Vagina (tissue), 2 donors: ENCODE measurements around the gene TRIM47. TPM values are rescaled to one million over a fixed set of nuclear protein-coding genes. Genes with fewer than 3 reads are reported as not detected.
"Not testable (repeated sequence)": the region's sequence is repeated elsewhere in the genome, so short reads cannot be mapped to it uniquely, and the experiment has no call there.

Source experiments
- DNase-seq, 2 donors: peaks; one replicate each; pipeline ENCODE4 v3.0.0-alpha.2; 2017; ENCODE audit errors: extremely low spot score in 2 of 2
- H3K27ac ChIP-seq: fragments of 200-600 bp; sonication (generic); one replicate; pipeline ENCODE4 v1.5.1; 2019
- H3K27me3 ChIP-seq: fragments of 200-600 bp; sonication (generic); one replicate; pipeline ENCODE4 v1.5.1; 2019
- H3K36me3 ChIP-seq, 2 donors: fragments of 200-600 bp; sonication (generic); one replicate each; pipeline ENCODE4 v1.5.1; 2017 to 2019
- H3K4me1 ChIP-seq: fragments of 200-600 bp; sonication (generic); one replicate; pipeline ENCODE4 v1.5.1; 2019
- H3K4me3 ChIP-seq, 2 donors: fragments of 200-600 bp; sonication (generic); 1 replicate in 1 of 2; 2 replicates in 1 of 2; pipeline ENCODE4 v1.5.1; 2016 to 2019
- H3K9me3 ChIP-seq: fragments of 200-600 bp; sonication (generic); one replicate; pipeline ENCODE4 v1.5.1; 2019
- POLR2A ChIP-seq, 2 donors: fragments of 450-650 bp; IDR thresholded peaks; one replicate each; pipeline ENCODE4 v1.6.1; 2017; ENCODE audit warnings: antibody characterized with exemption in 2 of 2, mild to moderate bottlenecking in 2 of 2, moderate library complexity in 2 of 2
- POLR2AphosphoS5 ChIP-seq, 2 donors: sonication (generic); formaldehyde crosslinking; IDR thresholded peaks; one replicate each; pipeline ENCODE4 v1.9.0; 2017; ENCODE audit warnings: antibody characterized with exemption in 2 of 2, mild to moderate bottlenecking in 2 of 2, low read depth in 1 of 2; ENCODE audit not compliant: insufficient read depth in 1 of 2
- intact Hi-C: fragments of 100-400 bp; cut with DNase I; formaldehyde crosslinking; loops from one replicate; pipeline ENCODE4 v1.15.1; 2023
- total RNA-seq: library from RNA; depleted of rRNA; stranded (reverse); fragments of >200 nt; gene quantifications from one replicate; pipeline ENCODE4 v1.2.3, GENCODE V29; 2016
- TF ChIP-seq, protein P1 (sequence below), 3 experiments: fragments of 450-650 bp in 2 of 3; fragments of 200-600 bp in 1 of 3; sonication (generic) in 1 of 3; IDR thresholded peaks; one replicate each; pipeline ENCODE4 v1.5.1; 2017 to 2019; ENCODE audit warnings: antibody characterized with exemption in 3 of 3, mild to moderate bottlenecking in 2 of 3, moderate library complexity in 2 of 3

The TRIM47 gene
- total RNA-seq, 1 donor from 2014 or later = 63.3 TPM

DNA sequence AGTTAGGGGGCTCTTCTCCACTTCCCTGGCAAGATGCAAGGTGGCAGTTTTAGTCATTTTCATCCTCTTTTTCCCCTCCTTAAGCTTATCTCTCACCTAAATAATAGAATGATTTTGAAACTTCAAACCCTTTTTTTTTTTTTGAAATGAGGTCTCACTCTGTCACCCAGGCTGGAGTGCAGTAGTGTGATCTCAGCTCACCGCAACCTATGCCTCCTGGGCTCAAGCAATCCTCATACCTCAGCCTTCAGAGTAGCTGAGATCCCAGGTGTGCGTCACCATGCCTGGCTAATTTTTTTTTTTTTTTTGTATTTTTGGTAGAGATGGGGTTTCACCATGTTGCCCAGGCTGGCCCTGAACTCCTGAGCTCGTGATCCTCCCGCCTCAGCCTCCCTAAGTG, 13.5 kb downstream of the TRIM47 start:
- not testable (repeated sequence) for DNase-seq, H3K27me3 ChIP-seq, H3K4me3 ChIP-seq, H3K9me3 ChIP-seq, H3K36me3 ChIP-seq
- intact Hi-C loops = loop anchor here (10.0 kb wide), 1 partner anchor 760 kb away; the partner anchor contains the start of gene ARMC7
- peak overlapping the region; percentile 75 for H3K27ac ChIP-seq
- TF ChIP-seq POLR2AphosphoS5 (IDR thresholded peaks at IDR 0.05; ENCODE audit: insufficient read depth in 1 of 2, low read depth in 1 of 2) = peak in 1 of 2 donors; percentile 1
- peaks cover 55% of the 10 kb centered on the region for H3K4me1 ChIP-seq

DNA sequence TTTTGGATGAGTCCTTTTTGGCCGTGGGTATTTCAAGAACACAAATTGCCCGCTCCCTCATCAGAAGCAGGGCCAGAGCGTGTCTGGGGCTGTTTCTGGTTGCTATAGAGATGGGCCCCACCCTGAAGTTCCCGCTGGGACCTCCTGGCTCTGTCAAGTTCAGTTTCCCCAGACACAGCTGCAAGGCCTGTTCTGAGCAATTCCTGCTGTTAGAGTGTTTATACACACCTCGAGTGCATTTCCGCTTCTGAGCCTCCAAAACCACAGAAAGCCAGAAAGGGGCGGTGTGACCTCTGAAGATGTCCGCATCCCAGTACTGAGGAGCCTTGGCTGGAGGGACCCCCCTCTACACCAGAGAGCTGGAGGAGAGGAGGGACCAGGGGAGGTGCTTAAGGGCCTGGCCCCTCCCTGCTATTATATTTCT, 13.9 kb downstream of the TRIM47 start:
- peak in 1 of 2 donors; percentile 93 for DNase-seq
- Histone ChIP-seq H3K27me3 (no peaks in the 10 kb centered on the region), H3K4me3 (no peak overlapping the region), H3K27ac (peak overlapping the region; percentile 75), H3K36me3 (no peaks in the 10 kb centered on the region), H3K9me3 (no peaks in the 10 kb centered on the region), H3K4me1 (peaks cover 51% of the 10 kb centered on the region)
- intact Hi-C loops = loop anchor here (10.0 kb wide), 1 partner anchor 760 kb away; the partner anchor contains the start of gene ARMC7
- TF ChIP-seq POLR2A (IDR thresholded peaks at IDR 0.05) (no peak), POLR2AphosphoS5 (IDR thresholded peaks at IDR 0.05; ENCODE audit: insufficient read depth in 1 of 2, low read depth in 1 of 2) (peak; percentile 63 to 79)
- TF ChIP-seq, protein P1, sequence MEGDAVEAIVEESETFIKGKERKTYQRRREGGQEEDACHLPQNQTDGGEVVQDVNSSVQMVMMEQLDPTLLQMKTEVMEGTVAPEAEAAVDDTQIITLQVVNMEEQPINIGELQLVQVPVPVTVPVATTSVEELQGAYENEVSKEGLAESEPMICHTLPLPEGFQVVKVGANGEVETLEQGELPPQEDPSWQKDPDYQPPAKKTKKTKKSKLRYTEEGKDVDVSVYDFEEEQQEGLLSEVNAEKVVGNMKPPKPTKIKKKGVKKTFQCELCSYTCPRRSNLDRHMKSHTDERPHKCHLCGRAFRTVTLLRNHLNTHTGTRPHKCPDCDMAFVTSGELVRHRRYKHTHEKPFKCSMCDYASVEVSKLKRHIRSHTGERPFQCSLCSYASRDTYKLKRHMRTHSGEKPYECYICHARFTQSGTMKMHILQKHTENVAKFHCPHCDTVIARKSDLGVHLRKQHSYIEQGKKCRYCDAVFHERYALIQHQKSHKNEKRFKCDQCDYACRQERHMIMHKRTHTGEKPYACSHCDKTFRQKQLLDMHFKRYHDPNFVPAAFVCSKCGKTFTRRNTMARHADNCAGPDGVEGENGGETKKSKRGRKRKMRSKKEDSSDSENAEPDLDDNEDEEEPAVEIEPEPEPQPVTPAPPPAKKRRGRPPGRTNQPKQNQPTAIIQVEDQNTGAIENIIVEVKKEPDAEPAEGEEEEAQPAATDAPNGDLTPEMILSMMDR (IDR thresholded peaks at IDR 0.05) = no peak

DNA sequence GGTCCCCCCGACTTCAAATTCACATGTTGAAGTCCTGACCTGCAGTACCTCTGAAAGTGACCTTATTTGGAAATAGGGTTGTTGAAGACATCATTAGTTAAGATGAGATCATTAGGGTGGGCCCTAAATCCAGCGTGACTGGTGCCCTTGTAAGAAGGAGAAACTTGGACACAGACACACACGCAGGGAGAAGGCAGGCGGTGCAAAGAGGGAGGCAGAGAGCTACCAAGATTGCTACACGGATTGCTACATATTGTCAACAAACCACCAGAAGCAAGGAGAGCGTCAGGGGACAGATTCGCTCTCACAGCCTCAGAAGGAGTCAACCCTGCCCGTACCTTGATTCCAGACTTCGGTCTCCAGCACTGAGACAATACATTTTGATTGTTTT, 16.5 kb downstream of the TRIM47 start:
- no peak overlapping the region for H3K4me3 ChIP-seq
- H3K27me3 ChIP-seq = no peaks in the 10 kb centered on the region
- H3K4me1 ChIP-seq = peaks cover 40% of the 10 kb centered on the region
- no peaks in the 10 kb centered on the region for H3K36me3 ChIP-seq
- peak overlapping the region; percentile 75 for H3K27ac ChIP-seq
- no peak for DNase-seq
- TF ChIP-seq POLR2A (IDR thresholded peaks at IDR 0.05) (no peak), POLR2AphosphoS5 (IDR thresholded peaks at IDR 0.05; ENCODE audit: insufficient read depth in 1 of 2, low read depth in 1 of 2) (no peak)
- TF ChIP-seq, protein P1 (IDR thresholded peaks at IDR 0.05) = no peak
- intact Hi-C loops = loop anchor here (10.0 kb wide), 1 partner anchor 757 kb away; the partner anchor contains the start of gene ARMC7
- no peaks in the 10 kb centered on the region for H3K9me3 ChIP-seq

DNA sequence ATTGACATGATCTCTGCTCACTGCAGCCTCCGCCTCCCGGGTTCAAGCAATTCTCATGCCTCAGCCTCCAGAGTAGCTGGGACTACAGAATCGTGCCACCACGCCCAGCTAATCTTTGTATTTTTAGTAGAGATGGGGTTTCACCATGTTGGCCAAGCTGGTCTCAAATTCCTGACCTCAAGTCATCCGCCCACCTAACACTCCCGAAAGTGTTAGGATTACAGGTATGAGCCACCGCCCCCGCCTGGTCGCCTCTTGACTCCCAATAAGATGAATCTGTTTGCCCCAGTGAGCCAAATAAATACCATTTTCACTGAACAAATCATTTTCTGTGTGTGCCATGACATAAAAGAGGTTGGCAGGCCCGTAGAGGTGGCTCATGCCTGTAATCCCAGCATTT, 19.0 kb downstream of the TRIM47 start:
- H3K9me3 ChIP-seq, H3K36me3 ChIP-seq, intact Hi-C loops, H3K27me3 ChIP-seq, H3K27ac ChIP-seq, H3K4me3 ChIP-seq, DNase-seq: not testable (repeated sequence)
- H3K4me1 ChIP-seq = peaks cover 39% of the 10 kb centered on the region

DNA sequence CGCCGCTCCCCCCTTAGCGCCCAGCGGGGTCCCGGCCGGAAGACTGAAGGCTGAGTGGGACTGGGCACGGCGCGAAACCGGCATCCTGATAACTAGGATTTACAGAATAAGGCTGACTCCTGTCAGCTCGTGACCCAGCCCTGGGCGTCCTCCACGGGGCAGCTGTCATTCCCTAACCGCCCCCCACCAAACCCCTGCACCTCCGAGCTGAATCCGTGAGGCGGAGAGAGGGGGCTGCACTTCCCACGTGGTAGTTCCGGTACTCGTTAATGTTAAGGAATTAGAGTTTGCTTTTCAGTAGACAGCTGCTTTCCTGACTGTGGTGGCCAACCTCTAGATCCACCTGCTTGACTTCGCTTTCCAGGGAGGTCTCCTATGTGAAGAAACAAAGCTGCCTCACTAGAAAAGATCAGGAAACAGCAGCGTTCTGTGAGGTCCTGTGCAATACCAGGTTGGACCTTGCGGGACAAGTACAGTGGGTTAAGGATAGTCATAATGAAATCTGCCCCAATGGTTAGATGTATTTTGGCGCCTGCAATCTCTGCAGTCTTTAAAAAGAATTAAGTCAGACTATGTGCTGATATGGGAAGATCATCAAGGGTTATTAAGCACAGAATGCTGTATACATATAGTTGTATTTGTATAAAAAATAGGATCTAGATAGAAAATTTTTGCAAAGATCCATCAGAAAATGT, 22.2 kb downstream of the TRIM47 start:
- no peaks in the 10 kb centered on the region for H3K9me3 ChIP-seq
- peak overlapping the region; percentile 60 to 97 for H3K4me3 ChIP-seq
- H3K4me1 ChIP-seq = peaks cover 43% of the 10 kb centered on the region
- intact Hi-C loops = no loop called here
- TF ChIP-seq POLR2AphosphoS5 (IDR thresholded peaks at IDR 0.05; ENCODE audit: insufficient read depth in 1 of 2, low read depth in 1 of 2) (no peak), POLR2A (IDR thresholded peaks at IDR 0.05) (no peak)
- TF ChIP-seq, protein P1 (IDR thresholded peaks at IDR 0.05) = no peak
- peak overlapping the region; percentile 98 for H3K27ac ChIP-seq
- no peak for DNase-seq
- peaks cover 0 to 8% of the 10 kb centered on the region in 2 donors for H3K36me3 ChIP-seq
- H3K27me3 ChIP-seq = no peaks in the 10 kb centered on the region
